ENCODE measurements around the gene TOR1B.

GRCh38 chr9:129769669-129770068 lies 33.3 kb upstream of the TOR1B start:
- no peak for TF ChIP-seq CTCF (IDR thresholded peaks at IDR 0.05; ENCODE audit: low read depth, low read length)
- TF ChIP-seq POLR2A (IDR thresholded peaks at IDR 0.05; ENCODE audit: extremely low read depth, insufficient read length) = no peak
- TF ChIP-seq MYC (IDR thresholded peaks at IDR 0.05; ENCODE audit: low read depth, low read length) = no peak
- TF ChIP-seq MAX (IDR thresholded peaks at IDR 0.05; ENCODE audit: low read depth, low read length) = no peak

All from NB4 (cell line).